Measurements from ENCODE around the gene PIGR.
A peak's percentile ranks its signal among the peaks of the same experiment; 100 is the strongest.

The PIGR gene

GRCh38 chr1:206909161-206909882 is 36.9 kb downstream of the PIGR start:
- DNase-seq (ENCODE audit: insufficient read length, low spot score), result no peak
- TF ChIP-seq CTCF (IDR thresholded peaks at IDR 0.05; ENCODE audit: insufficient read depth, missing control alignments), result no peak
- no peak for FAIRE-seq

DNA sequence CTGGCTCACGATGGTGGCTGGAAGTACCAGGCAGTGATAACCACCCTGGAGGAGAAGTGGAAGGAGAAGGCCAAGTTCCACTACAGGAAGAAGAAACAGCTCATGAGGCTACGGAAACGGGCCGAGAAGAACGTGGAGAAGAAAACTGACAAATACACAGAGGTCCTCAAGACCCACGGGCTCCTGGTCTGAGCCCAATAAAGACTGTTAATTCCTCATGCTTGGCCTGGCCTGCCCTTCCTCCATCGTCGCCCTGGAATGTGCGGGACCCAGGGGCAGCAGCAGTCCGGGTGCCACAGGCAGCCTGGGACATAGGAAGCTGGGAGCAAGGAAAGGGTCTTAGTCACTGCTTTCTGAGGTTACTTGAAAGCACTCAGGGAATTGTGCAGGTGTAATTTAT is 38.2 kb downstream of the PIGR start:
- DNase-seq (ENCODE audit: insufficient read length, low spot score) (no peak), FAIRE-seq (no peak)
- TF ChIP-seq CTCF (IDR thresholded peaks at IDR 0.05; ENCODE audit: insufficient read depth, missing control alignments), result no peak

- DNase-seq (ENCODE audit: insufficient read length, low spot score), result no peak
- no peak for FAIRE-seq
- TF ChIP-seq CTCF (IDR thresholded peaks at IDR 0.05; ENCODE audit: insufficient read depth, missing control alignments), result peak; percentile 35
Observed at GRCh38 chr1:206907304-206907991, 38.8 kb downstream of the PIGR start.

GRCh38 chr1:206905295-206906164 is 40.7 kb downstream of the PIGR start:
- TF ChIP-seq CTCF (IDR thresholded peaks at IDR 0.05; ENCODE audit: insufficient read depth, missing control alignments), result no peak

GRCh38 chr1:206904423-206905142 is 41.7 kb downstream of the PIGR start:
- no peak for TF ChIP-seq CTCF (IDR thresholded peaks at IDR 0.05; ENCODE audit: insufficient read depth, missing control alignments)
- FAIRE-seq, result no peak
- DNase-seq (ENCODE audit: insufficient read length, low spot score), result no peak

More at GRCh38 chr1:206905295-206906164, 40.7 kb downstream of the PIGR start:
- DNase-seq (ENCODE audit: insufficient read length, low spot score) (no peak), FAIRE-seq (no peak)

- FAIRE-seq, result no peak
- no peak for TF ChIP-seq CTCF (IDR thresholded peaks at IDR 0.05; ENCODE audit: insufficient read depth, missing control alignments)
- DNase-seq (ENCODE audit: insufficient read length, low spot score), result no peak
Observed at GRCh38 chr1:206903687-206904086, 42.6 kb downstream of the PIGR start.
